Keratinocyte (primary cell): ENCODE data around the gene B4GALNT4.

ENCODE experiments used
- EZH2 ChIP-seq: IDR thresholded peaks from one replicate; pipeline ENCODE4 v1.6.1; 2012; ENCODE audit warnings: inconsistent platforms, mild to moderate bottlenecking, low read length, moderate library complexity
- TF ChIP-seq, protein P1 (sequence below), 3 experiments: IDR thresholded peaks in 1 of 3; conservative IDR thresholded peaks in 1 of 3; optimal IDR thresholded peaks in 1 of 3; 2 replicates in 2 of 3; 3 replicates in 1 of 3; pipeline versions ENCODE3 to v1.5.1; 2011; ENCODE audit warnings: low read length in 3 of 3, mild to moderate bottlenecking in 3 of 3, moderate library complexity in 2 of 3, control low read depth in 1 of 3, inconsistent platforms in 1 of 3; ENCODE audit not compliant: insufficient read depth in 2 of 3; ENCODE audit errors: extremely low read depth in 1 of 3

DNA sequence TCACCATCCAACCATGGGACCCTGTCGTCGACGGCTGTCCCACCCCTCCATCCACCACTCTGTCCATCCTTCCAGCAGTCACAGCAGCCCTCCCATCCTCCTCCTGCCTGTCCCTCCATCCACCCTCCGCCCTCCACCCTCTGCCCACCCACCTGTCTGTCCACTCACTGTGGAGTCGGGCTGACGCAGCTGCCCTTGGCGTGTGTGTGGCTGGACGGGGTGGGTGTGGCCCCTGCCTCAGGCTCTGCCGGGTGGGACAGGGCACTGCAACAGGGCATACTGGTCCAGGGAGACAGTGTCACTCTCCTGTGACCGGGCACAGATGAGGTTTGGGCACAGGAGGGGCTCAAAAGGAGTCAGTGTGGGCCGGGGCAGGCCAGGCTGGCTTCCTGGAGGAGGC is 26.6 kb downstream of the B4GALNT4 start:
- TF ChIP-seq, protein P1, sequence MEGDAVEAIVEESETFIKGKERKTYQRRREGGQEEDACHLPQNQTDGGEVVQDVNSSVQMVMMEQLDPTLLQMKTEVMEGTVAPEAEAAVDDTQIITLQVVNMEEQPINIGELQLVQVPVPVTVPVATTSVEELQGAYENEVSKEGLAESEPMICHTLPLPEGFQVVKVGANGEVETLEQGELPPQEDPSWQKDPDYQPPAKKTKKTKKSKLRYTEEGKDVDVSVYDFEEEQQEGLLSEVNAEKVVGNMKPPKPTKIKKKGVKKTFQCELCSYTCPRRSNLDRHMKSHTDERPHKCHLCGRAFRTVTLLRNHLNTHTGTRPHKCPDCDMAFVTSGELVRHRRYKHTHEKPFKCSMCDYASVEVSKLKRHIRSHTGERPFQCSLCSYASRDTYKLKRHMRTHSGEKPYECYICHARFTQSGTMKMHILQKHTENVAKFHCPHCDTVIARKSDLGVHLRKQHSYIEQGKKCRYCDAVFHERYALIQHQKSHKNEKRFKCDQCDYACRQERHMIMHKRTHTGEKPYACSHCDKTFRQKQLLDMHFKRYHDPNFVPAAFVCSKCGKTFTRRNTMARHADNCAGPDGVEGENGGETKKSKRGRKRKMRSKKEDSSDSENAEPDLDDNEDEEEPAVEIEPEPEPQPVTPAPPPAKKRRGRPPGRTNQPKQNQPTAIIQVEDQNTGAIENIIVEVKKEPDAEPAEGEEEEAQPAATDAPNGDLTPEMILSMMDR (optimal IDR thresholded peaks at IDR 0.05 in 1 of 3, IDR thresholded peaks at IDR 0.05 in 1 of 3, conservative IDR thresholded peaks at IDR 0.05 in 1 of 3; ENCODE audit: extremely low read depth in 1 of 3, insufficient read depth in 2 of 3, low read length in 3 of 3) = no peak
- no peak for TF ChIP-seq EZH2
